GM19468 (cell line): ENCODE measurements around the gene MEDAG.

Experiments
- ATAC-seq: cut with Tn5 transposase; IDR thresholded peaks from one replicate; pipeline ENCODE4 v1.9.1; 2021; ENCODE audit warnings: mild to moderate bottlenecking, moderate library complexity, moderate number of reproducible peaks; ENCODE audit not compliant: unreplicated experiment; ENCODE audit errors: extremely low read depth

MEDAG gene

DNA sequence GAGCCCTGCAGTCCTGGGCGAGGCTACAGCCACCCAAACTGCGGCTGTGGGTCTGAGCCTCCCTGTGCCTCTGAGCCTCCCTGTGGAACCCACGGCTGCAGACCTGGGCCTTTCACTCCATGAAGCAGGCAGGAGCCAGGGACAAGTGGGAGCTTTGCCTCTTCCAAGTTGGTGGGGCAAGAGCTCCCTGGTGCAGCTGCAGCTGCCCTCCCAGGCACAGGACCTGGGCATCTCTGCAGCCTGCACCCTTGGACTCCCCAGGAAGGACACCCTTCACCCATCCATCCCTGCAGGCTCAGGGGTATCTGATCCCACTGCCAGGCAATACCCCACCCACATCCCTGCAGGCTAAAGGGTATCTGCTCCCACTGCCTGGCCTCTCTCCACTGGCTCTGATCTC, 28.7 kb downstream of the MEDAG start:
- ATAC-seq, result no peak

DNA sequence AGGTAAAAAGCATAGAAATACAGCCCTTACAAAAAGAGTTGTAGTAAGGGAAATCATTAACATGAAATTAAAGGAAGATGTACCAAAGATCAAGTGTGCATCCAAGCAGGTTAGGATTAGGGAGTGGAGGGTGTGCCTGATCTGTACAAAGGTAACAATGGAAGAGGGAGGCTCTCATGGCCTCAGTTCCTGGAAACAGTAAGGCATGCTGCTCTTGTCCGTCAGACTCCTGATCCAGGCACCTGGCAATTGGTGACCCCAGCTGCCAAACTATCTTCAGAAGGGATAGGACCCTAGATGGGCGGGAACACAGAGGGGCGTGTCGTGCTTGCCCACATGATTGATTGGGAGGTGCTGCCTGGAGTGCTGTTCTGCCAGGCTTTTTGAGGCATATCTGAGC, 30.9 kb downstream of the MEDAG start:
- no peak for ATAC-seq

DNA sequence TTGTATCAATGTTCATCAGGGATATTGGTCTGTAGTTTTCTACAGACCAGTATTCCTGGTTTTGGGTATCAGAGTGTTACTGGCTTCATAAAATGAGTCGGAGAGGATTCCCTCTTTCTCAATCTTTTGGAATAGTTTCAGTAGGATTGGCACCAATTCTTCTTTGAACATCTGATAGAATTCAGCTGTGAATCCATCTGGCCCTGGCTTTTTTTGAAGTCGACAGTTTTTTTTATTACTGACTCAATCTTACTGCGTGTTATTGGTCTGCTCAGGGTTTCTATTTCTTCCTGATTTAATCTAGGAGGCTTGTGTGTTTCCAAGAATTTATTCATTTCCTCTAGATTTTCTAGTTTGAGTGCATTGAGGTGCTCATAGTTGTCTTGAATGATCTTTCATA, 37.8 kb downstream of the MEDAG start:
- no peak for ATAC-seq

DNA sequence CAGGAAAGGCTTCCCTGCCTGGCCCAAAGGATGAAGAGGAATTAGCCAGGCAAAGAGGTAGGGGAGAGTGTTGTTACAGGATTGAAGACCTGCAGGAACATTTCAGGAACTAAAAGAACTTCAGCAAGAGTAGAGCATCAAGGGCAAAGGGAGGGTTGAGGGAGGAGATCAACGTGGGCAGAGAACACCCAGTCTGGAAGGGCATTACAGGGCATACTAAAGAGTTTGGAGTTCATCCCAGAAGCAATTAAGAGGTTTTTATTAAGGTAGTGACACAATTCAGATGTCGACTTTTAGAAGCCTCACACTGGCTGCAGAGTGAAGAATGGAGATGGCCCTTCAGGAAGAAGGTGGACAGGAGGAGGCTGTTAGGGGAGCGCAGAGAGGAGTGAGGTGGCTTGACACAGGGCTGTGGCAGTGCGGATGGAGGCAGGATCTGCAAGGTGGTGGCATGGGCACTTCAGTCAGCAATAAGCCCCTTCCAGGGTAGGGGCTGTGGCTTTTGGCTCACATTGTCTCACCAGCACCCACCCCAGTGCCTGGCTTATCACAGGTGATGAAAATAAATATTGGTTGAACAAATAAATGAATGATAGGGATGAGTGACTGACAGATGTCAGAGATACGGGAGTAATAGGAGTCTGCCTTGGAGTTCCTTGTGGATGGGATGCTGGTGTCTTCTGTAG, 51.3 kb downstream of the MEDAG start:
- ATAC-seq, result no peak

DNA sequence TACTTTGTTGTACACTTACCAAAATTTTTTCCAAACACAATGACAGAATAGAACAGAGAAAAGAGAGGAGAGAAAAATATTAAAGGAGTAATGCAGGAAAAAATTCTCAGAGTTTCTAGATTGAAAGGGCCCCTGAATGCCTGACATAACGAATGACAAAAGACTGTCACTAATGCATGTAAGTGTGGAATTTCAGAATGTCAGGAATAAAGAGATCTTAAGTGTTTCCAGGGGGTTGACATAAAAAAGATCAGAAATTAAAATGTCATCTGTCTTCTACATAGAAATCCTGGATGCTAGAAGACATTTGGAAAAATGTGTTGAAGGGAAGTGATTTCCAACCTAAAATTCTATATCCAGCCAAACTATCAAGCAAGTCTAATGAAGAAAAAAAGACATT, 53.6 kb downstream of the MEDAG start:
- ATAC-seq, result no peak

DNA sequence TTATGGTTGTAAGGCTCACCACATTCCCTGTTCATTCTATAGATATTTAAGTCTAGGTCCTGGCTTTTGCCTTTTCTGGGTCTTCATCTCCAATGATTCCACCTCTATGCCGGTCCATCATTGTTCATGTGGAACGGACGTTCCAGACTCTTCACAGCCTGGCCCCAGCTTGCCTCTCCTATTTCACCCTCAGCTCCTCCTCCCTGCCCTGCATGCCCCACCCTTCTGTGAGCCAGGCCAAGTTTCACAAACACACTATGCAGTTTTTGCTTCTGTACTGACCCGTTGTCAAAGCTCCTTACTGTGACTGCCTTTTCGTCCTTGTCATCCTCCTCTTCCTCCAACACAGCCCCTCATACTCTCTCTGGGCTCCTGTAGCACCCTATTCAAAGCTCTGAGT, 57.7 kb downstream of the MEDAG start:
- no peak for ATAC-seq

DNA sequence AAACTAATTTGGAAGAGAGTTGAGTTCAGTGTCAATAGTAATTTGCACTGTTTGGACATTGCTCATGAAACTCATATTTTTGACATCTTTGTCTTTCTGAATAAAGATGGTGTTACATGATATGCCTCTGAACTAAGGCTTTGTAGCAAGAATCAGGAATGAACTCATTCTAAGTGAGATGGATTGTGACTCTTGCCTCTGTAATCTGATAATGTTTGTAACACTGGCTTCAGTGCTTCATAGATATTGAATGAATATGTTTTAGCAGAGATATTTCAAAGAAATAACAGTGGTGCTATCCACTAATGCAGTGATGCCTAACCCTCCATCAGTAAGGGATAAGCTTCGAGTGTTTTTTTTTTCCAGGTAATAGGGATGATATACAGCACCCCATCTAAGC, 59.3 kb downstream of the MEDAG start:
- ATAC-seq, result no peak

DNA sequence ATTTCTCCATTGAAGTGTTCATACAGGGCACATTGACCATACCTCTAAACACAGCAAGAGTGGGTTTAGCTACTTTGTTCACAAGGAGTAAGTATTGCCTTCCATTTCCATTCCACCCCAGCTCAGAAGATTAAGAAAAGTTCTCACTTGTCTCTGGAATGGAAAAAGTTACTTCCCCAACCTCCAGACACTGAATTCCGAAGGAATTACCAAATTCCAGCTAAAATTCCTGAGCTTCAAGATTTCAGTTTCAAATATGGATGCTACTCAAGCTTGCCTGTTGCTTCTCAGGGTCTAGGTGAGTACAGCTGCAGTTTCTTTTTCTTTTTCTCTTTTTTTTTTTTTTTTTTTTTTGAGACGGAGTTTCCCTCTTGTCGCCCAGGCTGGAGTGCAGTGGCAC, 60.0 kb downstream of the MEDAG start:
- ATAC-seq, result no peak

DNA sequence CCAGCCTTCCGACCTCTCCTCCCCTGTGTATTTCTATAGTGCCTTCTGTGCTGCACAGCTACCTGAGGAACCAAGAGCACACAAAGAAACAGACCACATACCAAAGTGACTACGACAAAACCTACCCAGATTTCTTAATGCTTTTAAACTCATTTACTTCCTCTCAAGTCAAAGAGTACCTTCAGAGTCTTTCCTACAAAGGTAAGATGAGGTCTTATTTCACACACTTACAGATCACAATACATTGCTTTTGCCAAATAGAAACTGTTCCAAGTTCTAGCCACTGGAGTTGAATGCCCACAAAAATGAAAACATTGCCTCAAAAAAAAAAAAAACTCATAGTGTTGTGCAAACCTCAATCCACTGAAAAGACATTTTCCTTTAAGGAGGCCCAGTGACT, 62.8 kb downstream of the MEDAG start:
- ATAC-seq, result no peak

DNA sequence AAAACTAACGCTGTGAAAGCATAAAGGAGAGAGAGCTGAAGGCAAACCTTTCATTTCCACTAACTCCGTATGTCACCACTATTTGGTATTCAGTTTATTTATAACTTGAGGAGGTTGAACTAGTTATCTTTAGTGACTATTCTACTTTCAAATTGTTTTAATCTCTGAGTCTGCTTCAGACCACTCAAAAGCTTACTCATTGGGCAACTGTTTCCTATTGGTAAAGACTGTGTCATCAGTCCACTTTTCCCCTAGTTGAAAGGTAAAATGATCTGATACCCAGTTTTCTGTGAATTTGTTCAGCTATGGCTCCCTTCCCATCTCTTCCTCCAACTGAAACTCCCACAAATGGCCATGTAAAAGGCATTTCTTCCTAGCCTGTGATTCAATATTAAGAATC, 65.5 kb downstream of the MEDAG start:
- no peak for ATAC-seq

DNA sequence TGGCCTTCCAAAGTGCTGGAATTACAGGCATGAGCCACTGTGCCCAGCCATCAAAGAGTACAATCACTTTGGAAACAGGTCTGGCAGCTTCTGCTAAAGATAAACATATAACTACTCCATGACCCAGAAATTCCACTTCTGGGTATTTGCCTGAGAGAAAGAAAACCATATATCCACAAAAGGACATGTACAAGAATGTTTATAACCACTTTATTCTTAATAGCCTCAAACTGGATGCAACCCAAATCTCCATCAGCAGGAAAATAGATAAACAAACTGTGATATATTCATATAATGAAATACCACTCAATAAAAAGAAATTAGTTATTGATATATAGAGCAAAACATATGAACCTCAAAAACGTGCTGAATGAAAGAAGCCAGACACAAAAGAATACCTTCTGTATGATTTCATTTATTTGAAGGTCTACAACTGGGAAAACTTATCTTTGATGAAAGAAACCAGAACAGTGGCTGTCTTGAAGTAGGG, 66.9 kb downstream of the MEDAG start:
- no peak for ATAC-seq

DNA sequence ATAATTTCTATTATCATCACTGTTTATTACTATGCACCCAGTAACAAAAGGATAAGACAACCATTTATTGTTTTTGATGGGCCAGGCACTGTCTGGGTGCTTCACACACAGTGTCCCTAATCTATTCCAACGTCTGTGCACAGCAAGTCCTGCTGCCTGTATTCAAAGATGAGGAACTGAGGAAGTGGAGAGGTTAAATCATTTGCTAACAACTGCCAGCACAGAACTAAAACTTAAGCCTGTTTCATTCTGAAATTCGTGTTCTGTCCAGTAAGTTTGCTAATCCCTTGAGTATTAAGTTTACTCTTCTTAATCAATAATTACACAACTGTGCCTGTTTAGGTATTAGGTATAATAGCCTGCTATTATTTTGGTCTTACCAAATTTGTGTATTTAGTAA, 68.3 kb downstream of the MEDAG start:
- ATAC-seq, result no peak
